GM19397 (cell line): ENCODE results near the gene ZNF783.
A peak's percentile ranks its signal among the peaks of the same experiment; 100 is the strongest.
"Not testable (repeated sequence)": the region's sequence is repeated elsewhere in the genome, so short reads cannot be mapped to it uniquely, and the experiment has no call there.

ENCODE experiments used
- ATAC-seq: cut with Tn5 transposase; IDR thresholded peaks from one replicate; pipeline ENCODE4 v1.9.1; 2021; ENCODE audit warnings: mild to moderate bottlenecking, moderate library complexity; ENCODE audit not compliant: unreplicated experiment

The ZNF783 gene

DNA sequence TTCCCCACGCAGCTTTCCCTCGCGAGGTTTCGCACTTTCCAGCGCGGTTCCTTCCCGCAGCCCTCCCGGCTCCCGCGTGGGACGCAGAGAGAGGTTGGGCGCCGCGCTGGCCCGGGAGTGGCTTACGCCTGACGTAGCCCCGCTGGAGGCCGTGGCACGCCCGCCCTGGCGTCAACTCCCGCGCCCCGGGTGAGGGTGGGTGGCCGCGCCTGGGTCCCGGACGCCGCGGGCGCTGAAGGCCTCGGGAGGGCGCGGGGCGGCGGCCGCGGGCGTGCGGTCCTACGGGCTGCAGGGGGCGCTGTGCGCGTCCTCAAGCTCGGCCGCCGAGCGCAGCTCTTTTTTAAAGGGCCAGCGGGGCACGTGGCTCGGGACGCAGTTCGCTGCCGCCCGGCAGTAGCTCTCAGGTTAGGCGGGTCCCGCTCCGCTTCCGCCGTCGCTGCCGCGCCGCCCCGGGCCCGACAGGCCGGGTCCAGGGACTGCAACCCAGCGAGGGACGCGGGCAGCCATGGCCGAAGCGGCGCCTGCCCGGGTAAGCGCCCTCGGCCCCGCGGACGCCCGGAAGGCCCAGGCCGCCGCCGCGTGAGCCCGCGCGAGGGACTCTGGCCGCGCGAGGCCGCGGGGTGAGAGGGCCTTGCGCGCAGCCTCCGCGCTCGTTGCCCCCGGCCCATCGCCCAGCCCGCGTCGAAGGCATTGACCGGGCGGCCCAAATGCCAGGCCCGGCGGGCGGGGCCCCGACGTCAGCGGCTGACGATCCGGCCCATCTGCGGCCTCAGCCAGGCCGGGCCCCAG lies at the start of gene ZNF783:
Gene ZNF783, plus strand, starts transcription at position 368 of the 789 bp plus-strand sequence. Its CDS starts 138 bp downstream, at position 506.
- ATAC-seq: peak; percentile 80

- no peak for ATAC-seq
Observed at GRCh38 chr7:149214020-149214720, 47.8 kb upstream of the ZNF783 start.

DNA sequence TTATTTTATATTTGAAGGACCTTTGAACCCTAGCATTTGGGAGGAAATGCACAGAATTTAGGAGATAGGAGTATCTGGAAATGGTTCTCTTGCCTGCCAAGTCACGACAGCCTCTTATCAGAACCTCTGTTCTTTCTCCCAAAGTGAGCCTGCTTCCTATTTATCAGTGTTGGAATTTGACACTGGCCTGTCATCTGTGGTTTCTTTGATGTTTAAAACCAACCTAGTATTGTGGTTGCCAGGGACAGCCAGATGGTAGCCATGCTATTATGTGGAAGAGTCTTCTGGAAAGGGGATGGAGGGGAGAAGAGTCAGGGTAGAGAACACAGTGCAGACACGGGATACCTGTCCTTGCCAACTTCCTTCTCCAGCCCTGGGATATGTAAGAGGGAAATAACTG lies 45.6 kb upstream of the ZNF783 start:
- ATAC-seq: no peak

- ATAC-seq: no peak
Observed at GRCh38 chr7:149217570-149217969, 44.4 kb upstream of the ZNF783 start.

DNA sequence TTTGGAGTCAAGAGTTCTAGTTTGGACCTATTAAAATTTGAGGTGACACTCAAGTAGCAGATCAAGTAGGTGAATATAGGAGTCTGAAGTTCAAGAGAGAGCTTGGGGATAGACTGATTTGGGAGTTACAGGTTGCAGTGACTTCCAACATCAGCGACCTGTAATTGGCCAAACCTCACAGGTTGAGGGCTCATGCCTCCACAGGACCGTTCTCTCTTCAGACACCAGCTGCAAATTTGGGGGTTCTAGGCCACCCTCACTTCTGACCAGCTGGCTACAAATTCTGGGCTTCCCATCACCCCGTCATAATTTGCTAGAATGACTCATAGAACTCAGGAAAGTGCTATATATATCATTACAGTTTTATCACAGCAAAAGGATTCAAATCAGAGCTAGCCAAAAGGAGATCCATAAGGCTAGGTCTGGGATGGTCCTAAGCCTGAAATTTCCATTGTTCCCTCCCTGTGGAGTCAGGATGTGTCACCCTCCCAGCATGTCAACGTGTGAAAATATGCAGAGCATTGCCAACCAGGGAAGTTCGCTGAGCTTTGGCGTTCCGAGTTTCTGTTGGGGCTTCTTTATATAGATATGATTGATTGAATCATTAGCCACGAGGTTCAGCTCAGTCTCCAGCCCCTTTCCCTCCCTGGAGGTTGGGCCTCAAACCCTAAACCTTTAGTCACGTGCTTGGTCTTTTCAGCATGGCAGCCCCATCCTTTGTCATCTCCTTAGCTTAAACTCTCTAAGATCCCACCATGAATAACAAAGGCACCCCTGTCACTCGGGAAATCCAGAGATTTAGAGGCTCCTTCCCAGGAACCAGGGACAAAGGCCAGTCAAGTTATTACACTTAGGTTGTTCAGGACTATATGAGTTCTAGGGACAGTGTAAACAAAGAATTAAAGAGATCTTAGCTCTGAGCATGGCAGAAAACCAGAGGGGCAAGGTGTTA lies 43.3 kb upstream of the ZNF783 start:
- no peak for ATAC-seq

DNA sequence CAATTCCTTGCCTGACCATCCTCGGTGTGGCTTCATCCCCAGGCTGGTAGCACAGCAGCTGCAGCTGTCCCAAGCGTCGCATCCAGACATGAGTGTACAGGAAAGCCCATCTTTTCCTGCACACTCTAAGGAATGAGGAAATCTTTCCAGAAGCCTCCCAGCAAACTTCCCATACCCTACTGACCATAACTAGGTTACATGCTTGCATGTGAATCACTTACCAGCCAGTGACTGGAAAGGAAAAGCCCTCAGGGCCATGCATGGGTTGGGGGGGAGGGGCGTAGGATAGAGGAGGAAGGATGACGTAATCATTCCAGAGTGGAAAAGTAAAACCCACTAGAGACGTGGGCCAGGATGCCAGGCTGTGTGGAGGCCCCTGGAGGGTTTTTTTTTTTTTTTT lies 41.5 kb upstream of the ZNF783 start:
- no peak for ATAC-seq

DNA sequence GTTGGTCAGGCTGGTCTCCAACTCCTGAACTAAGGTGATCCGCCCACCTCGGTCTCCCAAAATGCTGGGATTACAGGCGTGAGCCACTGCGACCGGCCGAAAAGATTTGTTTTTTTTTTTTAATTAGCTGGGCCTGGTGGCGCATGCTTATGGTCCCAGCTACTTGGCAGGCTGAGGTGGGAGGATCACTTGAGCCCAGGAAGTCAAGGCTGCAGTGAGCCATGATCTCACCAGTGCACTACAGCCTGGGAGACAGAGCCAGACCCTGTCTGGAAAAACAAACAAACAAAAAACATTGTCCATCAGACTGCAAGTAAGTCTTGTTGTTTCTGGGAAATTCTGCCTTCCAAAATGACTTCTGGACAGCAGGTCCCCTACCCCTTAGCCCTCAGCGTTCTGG lies 38.8 kb upstream of the ZNF783 start:
- no peak for ATAC-seq

DNA sequence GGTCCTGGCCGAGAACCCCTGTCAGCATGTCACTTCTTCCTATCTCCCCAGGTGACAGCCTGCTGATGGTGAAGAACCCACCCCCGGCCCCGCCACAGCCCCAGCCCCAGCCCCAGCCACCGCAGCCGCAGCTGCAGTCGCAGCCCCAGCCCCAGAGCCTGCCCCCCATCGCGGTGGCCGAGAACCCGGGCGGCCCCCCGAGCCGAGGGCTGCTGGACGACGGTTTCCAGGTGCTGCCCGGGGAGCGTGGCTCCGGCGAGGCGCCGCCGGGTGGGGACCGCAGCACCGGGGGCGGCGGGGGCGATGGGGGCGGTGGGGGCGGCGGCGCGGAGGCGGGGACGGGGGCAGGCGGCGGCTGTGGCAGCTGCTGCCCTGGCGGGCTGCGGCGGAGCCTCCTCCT lies 38.2 kb upstream of the ZNF783 start:
- no peak for ATAC-seq

GRCh38 chr7:149224352-149224751 lies 37.6 kb upstream of the ZNF783 start:
- ATAC-seq: no peak

GRCh38 chr7:149225106-149225505 lies 36.9 kb upstream of the ZNF783 start:
- ATAC-seq: no peak

DNA sequence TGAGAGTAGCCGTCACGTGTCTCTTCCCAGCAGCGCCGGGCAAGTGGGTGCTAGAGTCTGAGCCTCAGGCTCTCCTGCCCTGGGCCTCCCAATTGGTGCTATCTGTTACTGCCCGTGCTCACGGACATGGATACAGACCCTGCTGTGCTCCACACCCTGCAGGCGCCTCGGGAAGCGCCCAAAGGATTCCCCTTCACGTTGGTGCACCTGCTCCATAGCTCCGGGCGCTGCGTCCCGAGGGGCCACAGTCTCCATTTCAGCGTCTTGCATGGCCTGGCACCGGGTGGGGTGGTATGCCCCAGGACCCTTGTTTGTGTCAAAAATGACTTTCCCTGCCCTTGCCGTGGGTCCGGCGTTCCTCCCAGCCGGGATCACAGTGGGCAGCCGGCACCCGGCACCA lies 36.3 kb upstream of the ZNF783 start:
- no peak for ATAC-seq

DNA sequence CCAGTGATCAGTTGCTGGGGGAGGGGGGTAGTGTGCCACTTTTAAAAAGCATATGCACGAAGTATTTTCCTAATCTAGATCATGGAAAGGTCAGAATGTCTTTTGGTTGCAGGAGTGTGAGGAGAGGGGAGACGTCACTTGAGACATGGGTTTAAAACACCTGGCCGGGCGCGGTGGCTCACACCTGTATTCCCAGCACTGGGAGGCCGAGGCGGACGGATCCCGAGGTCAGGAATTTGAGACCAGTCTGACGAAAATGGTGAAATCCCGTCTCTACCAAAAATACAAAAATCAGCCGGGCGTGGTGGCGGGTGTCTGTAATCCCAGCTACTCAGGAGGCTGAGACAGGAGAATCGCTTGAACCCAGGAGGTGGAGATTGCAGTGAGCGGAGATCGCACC lies 35.6 kb upstream of the ZNF783 start:
- not testable (repeated sequence) for ATAC-seq

GRCh38 chr7:149226840-149227494 lies 35.0 kb upstream of the ZNF783 start:
- ATAC-seq: no peak

GRCh38 chr7:149228831-149229471 lies 33.0 kb upstream of the ZNF783 start:
- no peak for ATAC-seq

GRCh38 chr7:149229526-149229925 lies 32.5 kb upstream of the ZNF783 start:
- no peak for ATAC-seq

- no peak for ATAC-seq
Observed at GRCh38 chr7:149232362-149232761, 29.6 kb upstream of the ZNF783 start.

DNA sequence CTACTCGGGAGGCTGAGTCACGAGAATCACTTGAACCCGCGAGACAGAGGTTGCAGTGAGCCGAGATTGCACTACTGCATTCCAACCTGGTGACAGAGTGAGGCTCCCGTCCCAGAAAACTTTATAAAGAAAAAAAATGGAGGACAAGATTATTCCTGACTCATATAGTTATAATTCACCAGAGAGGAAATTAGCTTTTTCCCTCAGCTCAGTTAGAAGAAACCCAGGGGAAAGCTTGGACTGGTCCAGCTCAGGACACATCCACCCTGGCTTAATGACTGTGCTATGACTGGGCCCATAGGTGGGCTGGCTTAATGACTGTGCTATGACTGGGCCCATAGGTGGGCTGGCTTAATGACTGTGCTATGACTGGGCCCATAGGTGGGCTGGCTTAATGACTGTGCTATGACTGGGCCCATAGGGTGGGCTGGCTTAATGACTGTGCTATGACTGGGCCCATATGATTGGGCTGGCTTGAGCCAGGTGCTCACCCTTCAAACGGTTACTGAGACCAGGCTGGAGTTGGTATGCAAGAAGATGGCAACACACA lies 28.3 kb upstream of the ZNF783 start:
- not testable (repeated sequence) for ATAC-seq

DNA sequence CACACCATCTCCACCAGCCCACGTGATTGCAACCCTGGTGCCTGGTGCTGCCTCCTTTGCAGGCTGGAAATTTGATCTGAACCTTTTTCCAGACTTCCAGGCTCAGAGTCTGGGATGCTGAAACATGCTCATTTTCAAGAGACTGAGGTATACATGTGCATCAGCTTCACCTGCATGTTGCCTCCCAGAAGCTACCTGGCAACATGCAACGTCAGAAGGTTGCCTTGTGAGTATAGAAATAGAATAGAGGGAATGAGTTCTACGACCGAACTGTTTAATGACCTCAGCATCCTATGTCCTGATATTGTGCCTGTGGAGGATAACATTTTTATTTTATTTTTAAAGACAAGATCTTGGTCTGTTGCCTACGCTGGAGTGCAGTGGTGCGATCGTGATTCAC lies 24.5 kb upstream of the ZNF783 start:
- ATAC-seq: no peak

DNA sequence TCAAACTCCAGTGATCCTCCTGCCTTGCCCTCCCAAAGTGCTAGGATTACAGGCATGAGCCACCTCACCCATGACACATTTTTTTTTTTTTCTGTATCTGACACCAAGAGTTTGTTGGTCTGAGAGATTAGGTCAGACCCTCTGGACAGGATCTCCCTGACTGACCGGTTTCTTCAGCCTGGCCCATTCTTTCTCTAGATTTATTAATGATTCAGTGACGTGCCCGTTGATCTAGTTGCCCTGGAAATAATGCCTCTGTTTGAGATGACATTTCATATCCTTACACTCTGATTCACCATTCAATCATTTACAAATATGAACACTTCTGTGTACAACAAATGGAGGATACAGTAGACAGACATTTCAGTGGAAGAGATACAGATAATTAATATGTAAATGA lies 23.9 kb upstream of the ZNF783 start:
- ATAC-seq: no peak
